Measurements from ENCODE around the gene AFF3. TPM values are rescaled to one million over a fixed set of nuclear protein-coding genes. Genes with fewer than 3 reads are reported as not detected.

Gene AFF3
- total and polyA plus RNA-seq, 2 of the 13 experiments (the other 11 are each of a cell fraction or from before 2014, with no cell fraction given): not detected

DNA sequence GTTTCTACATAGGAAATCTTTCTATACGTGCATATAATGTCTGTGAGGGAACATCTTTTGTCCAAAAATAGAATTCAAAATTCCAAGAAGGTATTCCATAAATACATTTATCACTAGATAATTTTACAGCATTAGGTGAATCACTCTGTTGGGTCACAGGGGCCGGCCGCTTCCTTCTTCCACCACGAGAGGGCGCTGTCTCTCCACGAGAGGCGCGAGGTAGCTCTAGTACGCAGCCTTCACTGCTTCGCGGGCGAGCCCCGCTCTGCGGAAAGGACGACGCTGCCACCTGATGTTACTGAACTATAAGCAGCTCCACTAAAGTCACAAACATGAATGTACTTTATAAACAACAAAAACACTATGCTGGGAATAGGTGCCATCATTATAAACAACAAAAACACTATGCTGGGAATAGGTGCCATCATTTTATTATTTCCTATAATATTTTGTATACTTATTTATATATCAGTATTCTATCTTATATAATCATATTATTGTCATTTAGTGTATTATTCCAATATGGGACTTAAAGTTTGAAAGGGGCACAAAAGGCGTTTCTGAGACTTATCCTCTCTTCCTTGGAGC lies 583.2 kb downstream of the AFF3 start (continued):
- TF ChIP-seq, protein P1, sequence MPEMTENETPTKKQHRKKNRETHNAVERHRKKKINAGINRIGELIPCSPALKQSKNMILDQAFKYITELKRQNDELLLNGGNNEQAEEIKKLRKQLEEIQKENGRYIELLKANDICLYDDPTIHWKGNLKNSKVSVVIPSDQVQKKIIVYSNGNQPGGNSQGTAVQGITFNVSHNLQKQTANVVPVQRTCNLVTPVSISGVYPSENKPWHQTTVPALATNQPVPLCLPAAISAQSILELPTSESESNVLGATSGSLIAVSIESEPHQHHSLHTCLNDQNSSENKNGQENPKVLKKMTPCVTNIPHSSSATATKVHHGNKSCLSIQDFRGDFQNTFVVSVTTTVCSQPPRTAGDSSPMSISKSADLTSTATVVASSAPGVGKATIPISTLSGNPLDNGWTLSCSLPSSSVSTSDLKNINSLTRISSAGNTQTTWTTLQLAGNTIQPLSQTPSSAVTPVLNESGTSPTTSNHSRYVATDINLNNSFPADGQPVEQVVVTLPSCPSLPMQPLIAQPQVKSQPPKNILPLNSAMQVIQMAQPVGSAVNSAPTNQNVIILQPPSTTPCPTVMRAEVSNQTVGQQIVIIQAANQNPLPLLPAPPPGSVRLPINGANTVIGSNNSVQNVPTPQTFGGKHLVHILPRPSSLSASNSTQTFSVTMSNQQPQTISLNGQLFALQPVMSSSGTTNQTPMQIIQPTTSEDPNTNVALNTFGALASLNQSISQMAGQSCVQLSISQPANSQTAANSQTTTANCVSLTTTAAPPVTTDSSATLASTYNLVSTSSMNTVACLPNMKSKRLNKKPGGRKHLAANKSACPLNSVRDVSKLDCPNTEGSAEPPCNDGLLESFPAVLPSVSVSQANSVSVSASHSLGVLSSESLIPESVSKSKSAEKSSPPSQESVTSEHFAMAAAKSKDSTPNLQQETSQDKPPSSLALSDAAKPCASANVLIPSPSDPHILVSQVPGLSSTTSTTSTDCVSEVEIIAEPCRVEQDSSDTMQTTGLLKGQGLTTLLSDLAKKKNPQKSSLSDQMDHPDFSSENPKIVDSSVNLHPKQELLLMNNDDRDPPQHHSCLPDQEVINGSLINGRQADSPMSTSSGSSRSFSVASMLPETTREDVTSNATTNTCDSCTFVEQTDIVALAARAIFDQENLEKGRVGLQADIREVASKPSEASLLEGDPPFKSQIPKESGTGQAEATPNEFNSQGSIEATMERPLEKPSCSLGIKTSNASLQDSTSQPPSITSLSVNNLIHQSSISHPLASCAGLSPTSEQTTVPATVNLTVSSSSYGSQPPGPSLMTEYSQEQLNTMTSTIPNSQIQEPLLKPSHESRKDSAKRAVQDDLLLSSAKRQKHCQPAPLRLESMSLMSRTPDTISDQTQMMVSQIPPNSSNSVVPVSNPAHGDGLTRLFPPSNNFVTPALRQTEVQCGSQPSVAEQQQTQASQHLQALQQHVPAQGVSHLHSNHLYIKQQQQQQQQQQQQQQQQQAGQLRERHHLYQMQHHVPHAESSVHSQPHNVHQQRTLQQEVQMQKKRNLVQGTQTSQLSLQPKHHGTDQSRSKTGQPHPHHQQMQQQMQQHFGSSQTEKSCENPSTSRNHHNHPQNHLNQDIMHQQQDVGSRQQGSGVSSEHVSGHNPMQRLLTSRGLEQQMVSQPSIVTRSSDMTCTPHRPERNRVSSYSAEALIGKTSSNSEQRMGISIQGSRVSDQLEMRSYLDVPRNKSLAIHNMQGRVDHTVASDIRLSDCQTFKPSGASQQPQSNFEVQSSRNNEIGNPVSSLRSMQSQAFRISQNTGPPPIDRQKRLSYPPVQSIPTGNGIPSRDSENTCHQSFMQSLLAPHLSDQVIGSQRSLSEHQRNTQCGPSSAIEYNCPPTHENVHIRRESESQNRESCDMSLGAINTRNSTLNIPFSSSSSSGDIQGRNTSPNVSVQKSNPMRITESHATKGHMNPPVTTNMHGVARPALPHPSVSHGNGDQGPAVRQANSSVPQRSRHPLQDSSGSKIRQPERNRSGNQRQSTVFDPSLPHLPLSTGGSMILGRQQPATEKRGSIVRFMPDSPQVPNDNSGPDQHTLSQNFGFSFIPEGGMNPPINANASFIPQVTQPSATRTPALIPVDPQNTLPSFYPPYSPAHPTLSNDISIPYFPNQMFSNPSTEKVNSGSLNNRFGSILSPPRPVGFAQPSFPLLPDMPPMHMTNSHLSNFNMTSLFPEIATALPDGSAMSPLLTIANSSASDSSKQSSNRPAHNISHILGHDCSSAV (CRISPR knock-in tag; IDR thresholded peaks at IDR 0.05; ENCODE audit: borderline replicate concordance): no peak
- TF ChIP-seq ZNF678 (CRISPR knock-in tag; IDR thresholded peaks at IDR 0.05) (no peak), ISX (CRISPR knock-in tag; conservative IDR thresholded peaks at IDR 0.05) (no peak), ZNF7 (CRISPR knock-in tag; IDR thresholded peaks at IDR 0.05) (no peak), TGIF2 (CRISPR knock-in tag; IDR thresholded peaks at IDR 0.05) (no peak), AGO2 (optimal IDR thresholded peaks at IDR 0.05; ENCODE audit: low read depth, low read length) (no peak), ZNF274 (CRISPR knock-in tag; IDR thresholded peaks at IDR 0.05) (0 out of 2 replicates have a peak, but pooled peaks have one; percentile 48), MIER3 (CRISPR knock-in tag; IDR thresholded peaks at IDR 0.05; ENCODE audit: borderline replicate concordance) (peak; percentile 47; the same call in 1 of the 2 replicates), ZNF605 (CRISPR knock-in tag; IDR thresholded peaks at IDR 0.05) (0 out of 2 replicates have a peak, but pooled peaks have one; percentile 23), TOE1 (CRISPR knock-in tag; IDR thresholded peaks at IDR 0.05) (0 out of 2 replicates have a peak, but pooled peaks have one; percentile 36), ZKSCAN5 (CRISPR knock-in tag; IDR thresholded peaks at IDR 0.05) (no peak), ZFP82 (CRISPR knock-in tag; IDR thresholded peaks at IDR 0.05; ENCODE audit: borderline replicate concordance) (no peak)
- TF ChIP-seq, protein P2, sequence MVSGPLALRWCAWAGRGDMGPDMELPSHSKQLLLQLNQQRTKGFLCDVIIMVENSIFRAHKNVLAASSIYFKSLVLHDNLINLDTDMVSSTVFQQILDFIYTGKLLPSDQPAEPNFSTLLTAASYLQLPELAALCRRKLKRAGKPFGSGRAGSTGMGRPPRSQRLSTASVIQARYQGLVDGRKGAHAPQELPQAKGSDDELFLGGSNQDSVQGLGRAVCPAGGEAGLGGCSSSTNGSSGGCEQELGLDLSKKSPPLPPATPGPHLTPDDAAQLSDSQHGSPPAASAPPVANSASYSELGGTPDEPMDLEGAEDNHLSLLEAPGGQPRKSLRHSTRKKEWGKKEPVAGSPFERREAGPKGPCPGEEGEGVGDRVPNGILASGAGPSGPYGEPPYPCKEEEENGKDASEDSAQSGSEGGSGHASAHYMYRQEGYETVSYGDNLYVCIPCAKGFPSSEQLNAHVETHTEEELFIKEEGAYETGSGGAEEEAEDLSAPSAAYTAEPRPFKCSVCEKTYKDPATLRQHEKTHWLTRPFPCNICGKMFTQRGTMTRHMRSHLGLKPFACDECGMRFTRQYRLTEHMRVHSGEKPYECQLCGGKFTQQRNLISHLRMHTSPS (CRISPR knock-in tag; IDR thresholded peaks at IDR 0.05; ENCODE audit: low read depth): no peak
- TF ChIP-seq, protein P3, sequence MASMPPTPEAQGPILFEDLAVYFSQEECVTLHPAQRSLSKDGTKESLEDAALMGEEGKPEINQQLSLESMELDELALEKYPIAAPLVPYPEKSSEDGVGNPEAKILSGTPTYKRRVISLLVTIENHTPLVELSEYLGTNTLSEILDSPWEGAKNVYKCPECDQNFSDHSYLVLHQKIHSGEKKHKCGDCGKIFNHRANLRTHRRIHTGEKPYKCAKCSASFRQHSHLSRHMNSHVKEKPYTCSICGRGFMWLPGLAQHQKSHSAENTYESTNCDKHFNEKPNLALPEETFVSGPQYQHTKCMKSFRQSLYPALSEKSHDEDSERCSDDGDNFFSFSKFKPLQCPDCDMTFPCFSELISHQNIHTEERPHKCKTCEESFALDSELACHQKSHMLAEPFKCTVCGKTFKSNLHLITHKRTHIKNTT (CRISPR knock-in tag; IDR thresholded peaks at IDR 0.05): no peak
- TF ChIP-seq, protein P4, sequence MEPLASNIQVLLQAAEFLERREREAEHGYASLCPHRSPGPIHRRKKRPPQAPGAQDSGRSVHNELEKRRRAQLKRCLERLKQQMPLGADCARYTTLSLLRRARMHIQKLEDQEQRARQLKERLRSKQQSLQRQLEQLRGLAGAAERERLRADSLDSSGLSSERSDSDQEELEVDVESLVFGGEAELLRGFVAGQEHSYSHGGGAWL (CRISPR knock-in tag; IDR thresholded peaks at IDR 0.05): no peak
- TF ChIP-seq, protein P5, sequence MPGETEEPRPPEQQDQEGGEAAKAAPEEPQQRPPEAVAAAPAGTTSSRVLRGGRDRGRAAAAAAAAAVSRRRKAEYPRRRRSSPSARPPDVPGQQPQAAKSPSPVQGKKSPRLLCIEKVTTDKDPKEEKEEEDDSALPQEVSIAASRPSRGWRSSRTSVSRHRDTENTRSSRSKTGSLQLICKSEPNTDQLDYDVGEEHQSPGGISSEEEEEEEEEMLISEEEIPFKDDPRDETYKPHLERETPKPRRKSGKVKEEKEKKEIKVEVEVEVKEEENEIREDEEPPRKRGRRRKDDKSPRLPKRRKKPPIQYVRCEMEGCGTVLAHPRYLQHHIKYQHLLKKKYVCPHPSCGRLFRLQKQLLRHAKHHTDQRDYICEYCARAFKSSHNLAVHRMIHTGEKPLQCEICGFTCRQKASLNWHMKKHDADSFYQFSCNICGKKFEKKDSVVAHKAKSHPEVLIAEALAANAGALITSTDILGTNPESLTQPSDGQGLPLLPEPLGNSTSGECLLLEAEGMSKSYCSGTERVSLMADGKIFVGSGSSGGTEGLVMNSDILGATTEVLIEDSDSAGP (CRISPR knock-in tag; IDR thresholded peaks at IDR 0.05; ENCODE audit: borderline replicate concordance): no peak

All from HepG2 (cell line).